GM23338 (cell line): ENCODE results near the gene IDNK. TPM values are rescaled to one million over a fixed set of nuclear protein-coding genes. Genes with fewer than 3 reads are reported as not detected.

Source experiments
- ATAC-seq: fragments of 200-7000 bp; cut with Tn5 transposase; 3 replicates; pipeline ENCODE4 v1.9.1; 2020
- DNase-seq: peaks from one replicate; pipeline ENCODE4 v3.0.0-alpha.2; 2015; ENCODE audit warnings: low spot score
- H2AFZ ChIP-seq: fragments of 200-600 bp; sonication (generic); 2 replicates; pipeline ENCODE4 v1.8.0; 2016; ENCODE audit warnings: antibody characterized with exemption, mild to moderate bottlenecking, moderate library complexity
- H3F3A ChIP-seq: fragments of 200-600 bp; sonication (generic); replicated peaks from 2 replicates; pipeline ENCODE4 v1.8.0; 2017; ENCODE audit warnings: antibody characterized with exemption, mixed run types, low read depth
- H3K27ac ChIP-seq: fragments of 200-600 bp; sonication (generic); 2 replicates; pipeline ENCODE4 v1.6.1; 2016; ENCODE audit warnings: low read depth
- H3K27me3 ChIP-seq: fragments of 200-600 bp; sonication (generic); 2 replicates; pipeline ENCODE4 v1.8.0; 2016; ENCODE audit warnings: mild to moderate bottlenecking, mixed run types, moderate library complexity; ENCODE audit not compliant: insufficient read depth
- H3K36me3 ChIP-seq: fragments of 200-600 bp; sonication (generic); 2 replicates; pipeline ENCODE4 v1.8.0; 2016; ENCODE audit warnings: mild to moderate bottlenecking; ENCODE audit not compliant: insufficient read depth
- H3K4me1 ChIP-seq: fragments of 200-600 bp; sonication (generic); 2 replicates; pipeline ENCODE4 v1.8.0; 2016; ENCODE audit warnings: mild to moderate bottlenecking, moderate library complexity; ENCODE audit not compliant: insufficient read depth
- H3K4me2 ChIP-seq: fragments of 200-600 bp; sonication (generic); 2 replicates; pipeline ENCODE4 v1.7.1; 2017; ENCODE audit warnings: mixed run types
- H3K4me3 ChIP-seq: fragments of 200-600 bp; sonication (generic); 2 replicates; pipeline ENCODE4 v1.6.1; 2016; ENCODE audit warnings: mixed run types
- H3K79me2 ChIP-seq: fragments of 200-600 bp; sonication (generic); replicated peaks from 2 replicates; pipeline ENCODE4 v1.8.0; 2017; ENCODE audit warnings: mild to moderate bottlenecking; ENCODE audit not compliant: insufficient read depth
- H3K9me2 ChIP-seq: fragments of 200-600 bp; sonication (generic); 2 replicates; pipeline ENCODE4 v1.8.0; 2017; ENCODE audit not compliant: insufficient read depth
- H4K20me1 ChIP-seq: fragments of 200-600 bp; sonication (generic); replicated peaks from 2 replicates; pipeline ENCODE4 v1.8.0; 2017; ENCODE audit warnings: mild to moderate bottlenecking; ENCODE audit not compliant: insufficient read depth
- H3K27ac Mint-ChIP-seq: 2 replicates; pipeline ENCODE4 v1.8.0; 2020; ENCODE audit warnings: inconsistent platforms, mild to moderate bottlenecking, moderate library complexity, mixed read lengths
- H3K27me3 Mint-ChIP-seq: 3 replicates; pipeline ENCODE4 v1.8.0; 2022; ENCODE audit warnings: low read depth, mild to moderate bottlenecking, moderate library complexity, mixed read lengths, inconsistent platforms; ENCODE audit not compliant: insufficient read depth, poor library complexity
- H3K36me3 Mint-ChIP-seq: 3 replicates; pipeline ENCODE4 v1.8.0; 2021; ENCODE audit warnings: low read depth, mild to moderate bottlenecking, inconsistent platforms, moderate library complexity, mixed read lengths
- H3K4me1 Mint-ChIP-seq: 3 replicates; pipeline ENCODE4 v1.8.0; 2020; ENCODE audit warnings: mild to moderate bottlenecking, inconsistent platforms, mixed read lengths
- H3K4me3 Mint-ChIP-seq: 3 replicates; pipeline ENCODE4 v1.8.0; 2021; ENCODE audit warnings: moderate library complexity, mild to moderate bottlenecking, inconsistent platforms, mixed read lengths
- H3K9me3 Mint-ChIP-seq: 3 replicates; pipeline ENCODE4 v1.8.0; 2020; ENCODE audit warnings: moderate library complexity, mild to moderate bottlenecking, inconsistent platforms, mixed read lengths
- CREB1 ChIP-seq: fragments of 250-450 bp; sonication (Bioruptor Pico); IDR thresholded peaks from 2 replicates; pipeline ENCODE4 v1.5.0; 2020; ENCODE audit warnings: low read depth, mild to moderate bottlenecking, moderate library complexity
- CTCF ChIP-seq, 2 experiments: fragments of 200-600 bp in 1 of 2; sonication (generic) in 1 of 2; conservative IDR thresholded peaks; 2 replicates each; pipeline versions ENCODE4 v1.5.1 to v1.6.1; 2016 to 2017; ENCODE audit warnings: antibody characterized with exemption in 2 of 2, low read depth in 2 of 2, mild to moderate bottlenecking in 2 of 2, moderate library complexity in 1 of 2
- EZH2phosphoT487 ChIP-seq: fragments of 200-600 bp; sonication (generic); IDR thresholded peaks from one replicate; pipeline ENCODE4 v1.8.1; 2018; ENCODE audit warnings: antibody characterized with exemption; ENCODE audit not compliant: unreplicated experiment
- JUNB ChIP-seq: IDR thresholded peaks from one replicate; pipeline ENCODE4 v1.6.1; 2016; ENCODE audit warnings: antibody characterized with exemption; ENCODE audit not compliant: unreplicated experiment
- NANOG ChIP-seq: IDR thresholded peaks from 2 replicates; pipeline ENCODE4 v1.6.1; 2016; ENCODE audit warnings: antibody characterized with exemption, borderline replicate concordance
- POLR2AphosphoS5 ChIP-seq: IDR thresholded peaks from 2 replicates; pipeline ENCODE4 v1.6.1; 2016; ENCODE audit warnings: antibody characterized with exemption, low read depth
- STAT1 ChIP-seq: IDR thresholded peaks from one replicate; pipeline ENCODE4 v1.6.1; 2016; ENCODE audit warnings: antibody characterized with exemption; ENCODE audit not compliant: unreplicated experiment
- ZNF331 ChIP-seq: fragments of 250-450 bp; sonication (Bioruptor Pico); IDR thresholded peaks from 2 replicates; pipeline ENCODE4 v1.5.0; 2020; ENCODE audit warnings: low read depth, mild to moderate bottlenecking, moderate library complexity
- polyA plus RNA-seq: library from polyadenylated mRNA; unstranded; fragments of >200 nt; fragmentation: Nextera tagmentation; extraction: Ambion mirVana; gene quantifications from 2 replicates; pipeline ENCODE4 v1.2.1, GENCODE V29; 2016
- total RNA-seq: library from RNA; depleted of rRNA; stranded (reverse); fragments of >200 nt; shearing (Covaris generic); gene quantifications from 2 replicates; pipeline ENCODE4 v1.2.3, GENCODE V29; 2014
- TF ChIP-seq, protein P1 (sequence below): fragments of 250-450 bp; sonication (Bioruptor Pico); IDR thresholded peaks from 2 replicates; pipeline ENCODE4 v1.5.0; 2020; ENCODE audit warnings: mild to moderate bottlenecking, moderate library complexity

The IDNK gene
- total and polyA plus RNA-seq, 2 experiments from 2014 or later, result 0.21 to 0.94 TPM

GRCh38 chr9:83598487-83598886 lies 24.5 kb upstream of the IDNK start (continued):
- no peak for TF ChIP-seq POLR2AphosphoS5
- no peak for TF ChIP-seq JUNB
- TF ChIP-seq CTCF (conservative IDR thresholded peaks at IDR 0.05; ENCODE audit: low read depth in 2 of 2), result no peak
- TF ChIP-seq EZH2phosphoT487, result no peak
- no peak for TF ChIP-seq CREB1
- TF ChIP-seq NANOG, result no peak

GRCh38 chr9:83599071-83599470 lies 23.9 kb upstream of the IDNK start:
- H3K27ac Mint-ChIP-seq, result no peak overlapping the region
- H4K20me1 ChIP-seq, result no peaks in the 10 kb centered on the region

DNA sequence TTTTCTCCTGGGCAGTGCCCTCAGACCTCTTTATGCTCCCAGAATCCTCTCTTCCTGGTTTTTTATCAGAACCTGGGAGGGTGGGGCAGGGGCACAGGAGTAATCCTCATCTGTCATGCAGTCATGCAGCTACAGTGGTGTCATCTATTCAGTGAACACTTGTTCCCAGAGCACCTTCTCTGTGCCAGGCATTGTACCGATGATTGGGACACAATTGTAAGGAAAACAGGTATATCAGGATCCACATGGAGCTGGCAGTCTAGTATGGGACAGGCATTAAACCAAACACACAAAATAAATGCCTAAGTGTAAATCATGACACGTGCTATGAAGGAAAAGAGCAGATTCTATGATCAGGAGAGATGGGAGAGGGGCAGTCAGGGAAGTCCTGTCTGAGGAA lies 21.5 kb upstream of the IDNK start:
- Mint-ChIP-seq H3K36me3 (no peaks in the 10 kb centered on the region), H3K27me3 (peaks cover 2% of the 10 kb centered on the region), H3K4me3 (no peak overlapping the region), H3K9me3 (no peaks in the 10 kb centered on the region; the same call in 2 of the 3 replicates), H3K27ac (no peak overlapping the region), H3K4me1 (no peaks in the 10 kb centered on the region; the same call in 2 of the 3 replicates)
- DNase-seq (no peak), ATAC-seq (no peak)
- Histone ChIP-seq H3K4me3 (no peak overlapping the region), H3K4me2 (no peak overlapping the region), H3K79me2 (no peaks in the 10 kb centered on the region), H3F3A (no peaks in the 10 kb centered on the region), H3K27me3 (no peaks in the 10 kb centered on the region), H3K27ac (no peak overlapping the region), H4K20me1 (no peaks in the 10 kb centered on the region), H2AFZ (no peak overlapping the region), H3K9me2 (no peaks in the 10 kb centered on the region), H3K4me1 (no peaks in the 10 kb centered on the region), H3K36me3 (no peaks in the 10 kb centered on the region)
- TF ChIP-seq CREB1 (no peak), ZNF331 (no peak), STAT1 (no peak), CTCF (conservative IDR thresholded peaks at IDR 0.05; ENCODE audit: low read depth in 2 of 2) (no peak), JUNB (no peak)
- TF ChIP-seq, protein P1, sequence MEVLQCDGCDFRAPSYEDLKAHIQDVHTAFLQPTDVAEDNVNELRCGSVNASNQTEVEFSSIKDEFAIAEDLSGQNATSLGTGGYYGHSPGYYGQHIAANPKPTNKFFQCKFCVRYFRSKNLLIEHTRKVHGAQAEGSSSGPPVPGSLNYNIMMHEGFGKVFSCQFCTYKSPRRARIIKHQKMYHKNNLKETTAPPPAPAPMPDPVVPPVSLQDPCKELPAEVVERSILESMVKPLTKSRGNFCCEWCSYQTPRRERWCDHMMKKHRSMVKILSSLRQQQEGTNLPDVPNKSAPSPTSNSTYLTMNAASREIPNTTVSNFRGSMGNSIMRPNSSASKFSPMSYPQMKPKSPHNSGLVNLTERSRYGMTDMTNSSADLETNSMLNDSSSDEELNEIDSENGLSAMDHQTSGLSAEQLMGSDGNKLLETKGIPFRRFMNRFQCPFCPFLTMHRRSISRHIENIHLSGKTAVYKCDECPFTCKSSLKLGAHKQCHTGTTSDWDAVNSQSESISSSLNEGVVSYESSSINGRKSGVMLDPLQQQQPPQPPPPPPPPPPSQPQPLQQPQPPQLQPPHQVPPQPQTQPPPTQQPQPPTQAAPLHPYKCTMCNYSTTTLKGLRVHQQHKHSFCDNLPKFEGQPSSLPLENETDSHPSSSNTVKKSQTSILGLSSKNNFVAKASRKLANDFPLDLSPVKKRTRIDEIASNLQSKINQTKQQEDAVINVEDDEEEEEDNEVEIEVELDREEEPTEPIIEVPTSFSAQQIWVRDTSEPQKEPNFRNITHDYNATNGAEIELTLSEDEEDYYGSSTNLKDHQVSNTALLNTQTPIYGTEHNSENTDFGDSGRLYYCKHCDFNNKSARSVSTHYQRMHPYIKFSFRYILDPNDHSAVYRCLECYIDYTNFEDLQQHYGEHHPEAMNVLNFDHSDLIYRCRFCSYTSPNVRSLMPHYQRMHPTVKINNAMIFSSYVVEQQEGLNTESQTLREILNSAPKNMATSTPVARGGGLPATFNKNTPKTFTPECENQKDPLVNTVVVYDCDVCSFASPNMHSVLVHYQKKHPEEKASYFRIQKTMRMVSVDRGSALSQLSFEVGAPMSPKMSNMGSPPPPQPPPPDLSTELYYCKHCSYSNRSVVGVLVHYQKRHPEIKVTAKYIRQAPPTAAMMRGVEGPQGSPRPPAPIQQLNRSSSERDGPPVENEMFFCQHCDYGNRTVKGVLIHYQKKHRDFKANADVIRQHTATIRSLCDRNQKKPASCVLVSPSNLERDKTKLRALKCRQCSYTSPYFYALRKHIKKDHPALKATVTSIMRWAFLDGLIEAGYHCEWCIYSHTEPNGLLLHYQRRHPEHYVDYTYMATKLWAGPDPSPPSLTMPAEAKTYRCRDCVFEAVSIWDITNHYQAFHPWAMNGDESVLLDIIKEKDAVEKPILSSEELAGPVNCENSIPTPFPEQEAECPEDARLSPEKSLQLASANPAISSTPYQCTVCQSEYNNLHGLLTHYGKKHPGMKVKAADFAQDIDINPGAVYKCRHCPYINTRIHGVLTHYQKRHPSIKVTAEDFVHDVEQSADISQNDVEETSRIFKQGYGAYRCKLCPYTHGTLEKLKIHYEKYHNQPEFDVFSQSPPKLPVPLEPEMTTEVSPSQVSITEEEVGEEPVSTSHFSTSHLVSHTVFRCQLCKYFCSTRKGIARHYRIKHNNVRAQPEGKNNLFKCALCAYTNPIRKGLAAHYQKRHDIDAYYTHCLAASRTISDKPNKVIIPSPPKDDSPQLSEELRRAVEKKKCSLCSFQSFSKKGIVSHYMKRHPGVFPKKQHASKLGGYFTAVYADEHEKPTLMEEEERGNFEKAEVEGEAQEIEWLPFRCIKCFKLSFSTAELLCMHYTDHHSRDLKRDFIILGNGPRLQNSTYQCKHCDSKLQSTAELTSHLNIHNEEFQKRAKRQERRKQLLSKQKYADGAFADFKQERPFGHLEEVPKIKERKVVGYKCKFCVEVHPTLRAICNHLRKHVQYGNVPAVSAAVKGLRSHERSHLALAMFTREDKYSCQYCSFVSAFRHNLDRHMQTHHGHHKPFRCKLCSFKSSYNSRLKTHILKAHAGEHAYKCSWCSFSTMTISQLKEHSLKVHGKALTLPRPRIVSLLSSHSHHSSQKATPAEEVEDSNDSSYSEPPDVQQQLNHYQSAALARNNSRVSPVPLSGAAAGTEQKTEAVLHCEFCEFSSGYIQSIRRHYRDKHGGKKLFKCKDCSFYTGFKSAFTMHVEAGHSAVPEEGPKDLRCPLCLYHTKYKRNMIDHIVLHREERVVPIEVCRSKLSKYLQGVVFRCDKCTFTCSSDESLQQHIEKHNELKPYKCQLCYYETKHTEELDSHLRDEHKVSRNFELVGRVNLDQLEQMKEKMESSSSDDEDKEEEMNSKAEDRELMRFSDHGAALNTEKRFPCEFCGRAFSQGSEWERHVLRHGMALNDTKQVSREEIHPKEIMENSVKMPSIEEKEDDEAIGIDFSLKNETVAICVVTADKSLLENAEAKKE, result no peak

More at GRCh38 chr9:83599071-83599470, 23.9 kb upstream of the IDNK start:
- Histone ChIP-seq H3K4me1 (no peaks in the 10 kb centered on the region), H3K79me2 (no peaks in the 10 kb centered on the region), H3K4me2 (no peak overlapping the region), H3F3A (no peaks in the 10 kb centered on the region), H2AFZ (no peak overlapping the region), H3K36me3 (no peaks in the 10 kb centered on the region), H3K9me2 (no peaks in the 10 kb centered on the region), H3K4me3 (no peak overlapping the region), H3K27me3 (no peaks in the 10 kb centered on the region), H3K27ac (no peak overlapping the region)
- ATAC-seq, result no peak
- Mint-ChIP-seq H3K36me3 (no peaks in the 10 kb centered on the region), H3K4me3 (no peak overlapping the region), H3K27me3 (peaks cover 2% of the 10 kb centered on the region), H3K4me1 (no peaks in the 10 kb centered on the region; the same call in 2 of the 3 replicates), H3K9me3 (no peaks in the 10 kb centered on the region; the same call in 2 of the 3 replicates)
- TF ChIP-seq EZH2phosphoT487, result no peak
- no peak for DNase-seq
